GM12892 (cell line): ENCODE measurements around the gene FARP1.

Experiments
- POLR2A ChIP-seq: IDR thresholded peaks from 2 replicates; pipeline ENCODE4 v1.6.1; 2011; ENCODE audit warnings: low read depth, low read length, control low read depth
- POLR2AphosphoS5 ChIP-seq: IDR thresholded peaks from 2 replicates; pipeline ENCODE4 v1.6.1; 2011; ENCODE audit warnings: low read depth, low read length, control low read depth
- TAF1 ChIP-seq: IDR thresholded peaks from 2 replicates; pipeline ENCODE4 v1.6.1; 2011; ENCODE audit warnings: low read depth, mild to moderate bottlenecking, control low read depth, low read length, borderline replicate concordance

- no peak for TF ChIP-seq POLR2A
- no peak for TF ChIP-seq POLR2AphosphoS5
- no peak for TF ChIP-seq TAF1
Observed at GRCh38 chr13:98263841-98264240, 120.9 kb downstream of the FARP1 start.
